Astrocyte (in vitro differentiated cells and primary cell): ENCODE results near the gene DYNLT1. TPM values are rescaled to one million over a fixed set of nuclear protein-coding genes. Genes with fewer than 3 reads are reported as not detected.

Source experiments
- DNase-seq: peaks from one replicate; pipeline ENCODE4 v3.0.0-alpha.2; 2010; ENCODE audit warnings: low read depth
- FAIRE-seq: peaks from 2 replicates; lab custom pipeline; 2011; peaks lifted over from hg19 to GRCh38; lab: Jason Lieb, UNC
- H2AFZ ChIP-seq: 2 replicates; pipeline ENCODE4 v1.6.0; 2012; ENCODE audit warnings: low read depth, low read length, inconsistent platforms
- H3K27ac ChIP-seq: 2 replicates; pipeline ENCODE4 v1.5.1; 2011; ENCODE audit warnings: low read depth, low read length, inconsistent platforms
- H3K27me3 ChIP-seq: 2 replicates; pipeline ENCODE4 v1.6.0; 2011; ENCODE audit warnings: low read length, inconsistent platforms; ENCODE audit not compliant: insufficient read depth
- H3K36me3 ChIP-seq: 2 replicates; pipeline ENCODE4 v1.5.1; 2011; ENCODE audit warnings: low read length, inconsistent platforms; ENCODE audit not compliant: insufficient read depth
- H3K4me1 ChIP-seq: 2 replicates; pipeline ENCODE4 v1.5.1; 2011; ENCODE audit warnings: low read length, inconsistent platforms; ENCODE audit not compliant: insufficient read depth
- H3K4me2 ChIP-seq: 2 replicates; pipeline ENCODE4 v1.6.0; 2012; ENCODE audit warnings: low read length, inconsistent platforms
- H3K4me3 ChIP-seq: 2 replicates; pipeline ENCODE4 v1.5.1; 2011; ENCODE audit warnings: low read depth, mild to moderate bottlenecking, low read length, inconsistent platforms; ENCODE audit not compliant: insufficient read depth
- H3K79me2 ChIP-seq: 2 replicates; pipeline ENCODE4 v1.6.0; 2012; ENCODE audit warnings: mild to moderate bottlenecking, low read length, inconsistent platforms; ENCODE audit not compliant: insufficient read depth
- H3K9ac ChIP-seq: 2 replicates; pipeline ENCODE4 v1.6.0; 2012; ENCODE audit warnings: mild to moderate bottlenecking, low read length, inconsistent platforms
- H3K9me3 ChIP-seq: 2 replicates; pipeline ENCODE4 v1.5.1; 2012; ENCODE audit warnings: low read depth, mild to moderate bottlenecking, low read length, inconsistent platforms; ENCODE audit not compliant: insufficient read depth
- H4K20me1 ChIP-seq: 2 replicates; pipeline ENCODE4 v1.6.0; 2012; ENCODE audit warnings: low read length, inconsistent platforms; ENCODE audit not compliant: insufficient read depth
- H3K27ac Mint-ChIP-seq: one replicate; pipeline ENCODE4 v1.8.0; 2021; ENCODE audit warnings: mild to moderate bottlenecking, mixed read lengths; ENCODE audit not compliant: unreplicated experiment
- H3K27me3 Mint-ChIP-seq: one replicate; pipeline ENCODE4 v1.8.0; 2021; ENCODE audit warnings: low read depth, mixed read lengths; ENCODE audit not compliant: unreplicated experiment
- H3K36me3 Mint-ChIP-seq: one replicate; pipeline ENCODE4 v1.8.0; 2021; ENCODE audit warnings: low read depth, mixed read lengths; ENCODE audit not compliant: unreplicated experiment
- H3K4me1 Mint-ChIP-seq: one replicate; pipeline ENCODE4 v1.8.0; 2021; ENCODE audit warnings: low read depth, mixed read lengths; ENCODE audit not compliant: unreplicated experiment
- H3K4me3 Mint-ChIP-seq: one replicate; pipeline ENCODE4 v1.8.0; 2021; ENCODE audit warnings: mild to moderate bottlenecking, moderate library complexity, mixed read lengths; ENCODE audit not compliant: unreplicated experiment
- H3K9me3 Mint-ChIP-seq: one replicate; pipeline ENCODE4 v1.8.0; 2021; ENCODE audit warnings: mild to moderate bottlenecking, mixed read lengths; ENCODE audit not compliant: unreplicated experiment
- CTCF ChIP-seq: IDR thresholded peaks from 2 replicates; pipeline ENCODE4 v1.5.1; 2011; ENCODE audit warnings: low read depth, mild to moderate bottlenecking, inconsistent platforms, low read length, moderate library complexity; ENCODE audit not compliant: insufficient read depth
- EZH2 ChIP-seq: IDR thresholded peaks from 2 replicates; pipeline ENCODE4 v1.6.1; 2012; ENCODE audit warnings: mild to moderate bottlenecking, low read length, inconsistent platforms; ENCODE audit not compliant: insufficient read depth
- microRNA-seq: library from miRNA; unstranded; fragments of <30 nt; microRNA quantifications from one replicate; pipeline ENCODE4 v1.2.0, GENCODE V29; 2020
- total RNA-seq: library from RNA; stranded (reverse); gene quantifications from 2 replicates; pipeline ENCODE4 v1.2.1, GENCODE V29; 2021

The DYNLT1 gene
- total RNA-seq, 1 donor from 2014 or later: 169 TPM

GRCh38 chr6:158586652-158587051 is 57.9 kb downstream of the DYNLT1 start:
- Histone ChIP-seq H3K79me2 (no peaks in the 10 kb centered on the region), H3K4me2 (no peak overlapping the region), H3K27ac (no peak overlapping the region), H3K27me3 (no peaks in the 10 kb centered on the region), H4K20me1 (no peaks in the 10 kb centered on the region), H2AFZ (no peak overlapping the region), H3K9me3 (peaks cover 8% of the 10 kb centered on the region), H3K9ac (no peak overlapping the region), H3K4me1 (no peaks in the 10 kb centered on the region), H3K36me3 (peaks cover 49% of the 10 kb centered on the region), H3K4me3 (no peak overlapping the region)
- DNase-seq (no peak), FAIRE-seq (no peak)
- Mint-ChIP-seq H3K36me3 (peaks cover 50% of the 10 kb centered on the region), H3K27me3 (no peaks in the 10 kb centered on the region), H3K9me3 (peaks cover 3% of the 10 kb centered on the region), H3K27ac (no peak overlapping the region), H3K4me3 (no peak overlapping the region), H3K4me1 (no peaks in the 10 kb centered on the region)
- TF ChIP-seq EZH2: no peak
- TF ChIP-seq CTCF: no peak

Small RNA genes within 50 kb of the gene (microRNA-seq; reads per million reads assigned to microRNA genes)
- gene MIR7161: not detected

Other genes with a start within 250 kb of the DYNLT1 start
- gene TMEM181, start 84.7 kb downstream of the DYNLT1 start, total RNA-seq: 31.0 and 33.3 TPM in 2 replicates
- 0.82 and 1.2 TPM in 2 replicates for gene SYTL3, start 5.3 kb upstream of the DYNLT1 start, total RNA-seq
- gene EZR, start 174.6 kb upstream of the DYNLT1 start, total RNA-seq: 171 and 254 TPM in 2 replicates